Sigmoid colon (tissue), 4 donors: ENCODE data around the gene KMT2E.

Experiments
- CTCF ChIP-seq, 4 experiments: fragments of 450-650 bp in 3 of 4; fragments of 200-600 bp in 1 of 4; IDR thresholded peaks; one replicate each; pipeline ENCODE4 v1.5.1; 2016 to 2019; ENCODE audit warnings: antibody characterized with exemption in 4 of 4, mild to moderate bottlenecking in 3 of 4, moderate library complexity in 2 of 4
- POLR2A ChIP-seq, 2 donors: fragments of 450-650 bp; IDR thresholded peaks; one replicate each; pipeline ENCODE4 v1.6.1; 2016; ENCODE audit warnings: antibody characterized with exemption in 2 of 2, mild to moderate bottlenecking in 2 of 2, moderate library complexity in 2 of 2
- POLR2AphosphoS5 ChIP-seq, 4 donors: sonication (generic); formaldehyde crosslinking; IDR thresholded peaks; one replicate each; pipeline ENCODE4 v1.6.1; 2017; ENCODE audit warnings: antibody characterized with exemption in 4 of 4

- no peak for TF ChIP-seq POLR2A (IDR thresholded peaks at IDR 0.05)
- TF ChIP-seq POLR2AphosphoS5 (IDR thresholded peaks at IDR 0.05) = no peak
- no peak for TF ChIP-seq CTCF (IDR thresholded peaks at IDR 0.05)
Observed at GRCh38 chr7:105037319-105037718, 23.3 kb downstream of the KMT2E start.
